Stimulated activated CD4-positive, alpha-beta T cell treated with anti-CD3 and anti-CD28 coated beads, TNF-alpha, amount 100 ng/mL, for 48 hours (primary cell): Measurements from ENCODE around the gene HS6ST3.

ENCODE experiments used
- DNase-seq, 3 donors: peaks; one replicate each; pipeline ENCODE4 v3.0.0-alpha.2; 2020; ENCODE audit warnings: low read depth in 3 of 3

The HS6ST3 gene

DNA sequence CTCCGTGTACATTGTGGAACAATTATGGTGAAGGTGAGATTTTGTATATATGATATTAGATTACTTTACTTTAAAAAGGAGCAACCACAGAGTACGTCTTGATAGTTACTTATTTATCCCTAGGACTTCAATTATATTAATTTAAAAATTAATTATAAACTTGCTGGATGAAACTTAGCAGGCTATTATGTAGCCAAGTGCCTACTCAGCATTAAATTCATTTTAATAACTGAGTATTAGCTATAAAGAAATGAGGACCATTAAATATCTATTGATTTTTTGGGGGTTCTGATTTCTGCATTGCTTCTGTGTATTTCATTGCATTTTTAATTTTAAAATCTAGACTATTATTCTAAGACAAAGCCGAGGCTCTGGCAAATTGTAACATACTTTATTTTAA, 109.4 kb downstream of the HS6ST3 start:
- no peak for DNase-seq

DNA sequence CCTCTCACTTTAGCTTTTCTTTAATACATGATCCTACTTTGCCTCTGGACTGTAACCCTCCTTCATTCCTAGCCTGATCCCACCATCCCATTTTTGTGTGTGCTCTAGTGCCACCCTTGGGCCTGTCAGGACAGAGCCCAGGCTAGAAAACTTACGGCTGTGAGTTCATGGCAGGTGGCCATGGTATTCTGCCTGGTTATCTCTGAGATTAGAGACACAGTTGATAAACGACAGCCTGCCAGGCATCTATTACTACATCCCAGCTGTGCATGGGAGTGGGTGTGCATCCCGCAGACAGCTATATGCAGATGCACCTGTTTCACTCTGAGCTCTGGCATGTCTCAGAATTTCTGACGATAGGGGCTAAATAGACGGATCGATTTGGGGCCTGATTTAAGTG, 110.9 kb downstream of the HS6ST3 start:
- DNase-seq: no peak

DNA sequence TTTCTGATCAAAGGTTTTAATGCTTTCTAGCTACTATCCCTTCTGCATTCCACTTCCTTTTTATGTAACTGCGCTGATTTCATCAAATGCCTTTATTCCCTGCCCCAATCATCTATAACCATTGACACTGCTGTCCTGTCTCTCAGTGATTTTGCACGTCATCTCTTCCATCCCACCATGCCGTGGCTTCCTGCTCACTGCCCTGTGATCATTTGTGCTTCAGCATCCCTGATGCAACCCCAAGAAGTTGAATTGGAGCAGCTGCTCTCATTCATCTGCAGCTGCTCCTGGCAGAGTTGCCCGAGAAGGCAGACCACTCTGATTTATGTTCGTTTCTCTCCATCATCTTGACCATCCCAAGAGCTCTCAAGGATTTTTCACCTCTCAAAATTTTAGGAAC, 112.4 kb downstream of the HS6ST3 start:
- no peak for DNase-seq

DNA sequence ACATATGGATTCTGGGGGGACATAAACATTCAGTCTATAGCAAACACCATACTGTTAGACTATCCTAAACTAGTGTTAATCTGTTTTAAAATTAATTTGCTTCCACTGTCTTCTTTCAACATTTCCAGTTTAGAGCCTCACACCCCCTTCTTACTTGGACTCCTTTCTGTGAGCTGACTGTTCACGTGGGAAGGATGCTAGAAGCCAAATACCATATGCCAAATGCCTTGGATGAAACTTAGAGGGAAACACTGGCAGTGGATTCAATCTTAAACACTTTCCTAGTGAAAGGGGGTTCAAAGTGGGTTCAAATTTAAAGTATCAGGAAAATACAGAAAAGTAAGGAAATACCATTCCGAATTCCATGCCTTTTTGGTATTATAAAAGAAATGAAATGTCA, 113.6 kb downstream of the HS6ST3 start:
- no peak for DNase-seq

DNA sequence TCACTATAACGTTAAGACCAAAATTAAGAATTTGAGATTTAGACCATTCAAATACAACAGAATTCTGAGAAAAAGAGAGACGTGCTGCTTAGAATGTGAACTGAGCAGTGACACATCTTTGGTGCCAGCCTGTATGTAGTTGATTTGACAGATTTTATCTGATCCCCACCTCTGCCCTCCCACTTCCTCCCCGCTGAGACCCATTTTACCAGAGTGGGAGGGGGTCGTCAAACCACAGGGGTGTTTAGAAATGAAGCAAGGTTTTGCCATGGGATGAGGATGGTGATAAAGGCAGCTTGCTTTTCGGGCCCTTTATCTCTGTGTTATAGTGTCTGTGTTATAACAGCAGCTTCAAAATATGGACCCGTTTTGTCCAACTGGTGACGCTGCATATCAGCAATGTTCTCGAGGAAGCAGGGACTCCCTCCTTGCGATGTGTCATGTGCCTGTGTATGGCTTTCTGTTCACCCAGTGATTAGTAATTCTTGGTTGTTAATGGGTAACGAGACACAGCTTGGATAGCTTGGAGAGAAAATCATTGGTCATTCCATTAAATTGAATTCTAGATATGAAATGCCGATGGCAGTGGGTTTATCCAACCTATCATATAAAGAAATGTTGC, 125.0 kb downstream of the HS6ST3 start:
- DNase-seq: no peak

DNA sequence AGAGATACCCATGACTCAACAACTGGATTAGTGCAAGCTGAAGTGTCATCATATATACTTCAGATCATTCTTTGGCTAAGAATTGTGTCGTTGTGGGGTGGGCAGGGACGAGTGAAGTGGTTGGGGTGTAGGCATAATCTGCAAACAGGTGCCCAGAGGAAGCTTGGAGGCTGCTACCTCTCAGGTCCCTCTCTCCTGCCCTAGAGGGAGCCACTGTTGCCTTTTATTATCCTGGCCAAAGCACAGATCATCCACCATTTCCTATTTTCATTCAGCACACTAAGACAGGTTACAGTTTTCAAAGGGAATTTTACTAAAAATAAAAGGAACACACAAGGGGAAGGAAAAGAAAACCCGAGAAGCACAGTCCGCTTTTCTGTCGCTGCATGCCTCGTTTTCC, 126.6 kb downstream of the HS6ST3 start:
- no peak for DNase-seq

DNA sequence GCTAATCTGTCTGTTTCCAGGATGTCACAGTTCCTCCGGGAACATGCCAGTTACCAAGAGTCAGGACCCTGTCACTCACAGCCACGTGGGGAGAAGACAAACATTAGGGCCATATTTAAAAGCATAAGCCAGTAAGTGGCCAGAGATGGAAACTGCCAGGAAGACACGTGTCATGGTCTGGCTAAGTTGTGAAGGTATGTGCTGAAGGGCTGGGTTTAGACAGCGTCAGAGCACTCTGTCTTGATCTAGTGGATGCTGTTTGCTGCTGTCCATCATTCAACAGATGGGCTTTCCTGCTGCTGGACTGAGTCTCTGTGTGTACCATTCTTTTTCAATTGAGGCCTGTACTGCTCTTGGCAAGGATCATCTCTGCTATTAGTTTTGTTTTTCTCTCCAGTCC, 128.6 kb downstream of the HS6ST3 start:
- DNase-seq: no peak

DNA sequence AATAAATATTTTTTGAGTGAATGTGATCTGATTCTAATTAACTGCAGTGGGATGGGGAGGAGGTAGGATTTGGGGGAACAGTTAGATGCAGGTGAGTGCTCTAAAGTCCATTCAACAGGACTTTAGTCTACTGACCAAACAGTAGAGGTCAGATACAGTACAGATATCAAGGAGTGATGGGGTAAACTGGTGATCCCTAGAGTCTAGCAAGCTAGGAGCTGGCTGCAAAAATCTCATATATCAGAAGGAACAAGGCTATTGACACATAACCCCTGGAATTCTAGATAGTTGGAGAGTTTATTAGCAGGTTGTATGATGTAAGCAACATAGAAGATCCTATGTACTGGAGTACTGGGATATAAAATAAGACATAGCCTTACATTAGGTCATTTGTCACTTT, 131.6 kb downstream of the HS6ST3 start:
- no peak for DNase-seq

DNA sequence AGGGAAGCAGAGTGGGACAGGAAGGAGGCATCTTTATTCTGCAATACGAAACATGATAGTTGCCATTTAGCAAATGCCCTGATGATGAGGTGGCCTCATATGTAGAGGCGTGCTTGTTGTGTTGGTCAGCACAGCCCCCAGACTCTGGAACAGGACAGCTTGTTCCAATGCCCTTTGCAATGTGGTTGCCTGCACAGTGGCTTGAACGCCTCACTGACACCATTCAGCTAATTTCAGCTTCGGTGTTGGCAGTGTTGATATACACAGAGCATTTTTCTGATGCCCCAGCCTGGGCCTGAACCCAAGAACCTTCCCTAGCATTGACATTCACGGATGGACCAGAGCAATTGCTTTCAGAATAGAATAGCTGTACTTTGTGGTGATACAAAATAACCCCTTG, 133.3 kb downstream of the HS6ST3 start:
- DNase-seq: no peak

DNA sequence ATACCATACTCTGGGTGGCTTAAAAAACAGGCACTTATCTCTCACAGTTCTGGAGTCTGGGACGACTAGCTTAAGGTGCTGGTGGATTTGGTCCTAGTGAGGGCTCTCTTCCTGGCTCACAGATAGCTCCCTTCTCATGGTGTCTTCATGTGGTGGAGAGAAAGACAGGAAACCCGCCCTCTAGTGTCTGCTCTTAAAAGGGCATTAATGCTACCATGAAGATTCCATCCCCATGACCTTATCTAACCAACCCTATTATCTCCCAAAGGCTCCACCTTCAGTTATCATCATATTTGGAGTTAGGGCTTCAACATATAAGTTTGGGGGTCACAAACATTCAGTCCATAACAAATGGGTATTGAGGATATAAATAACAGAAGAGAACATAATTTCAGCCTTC, 139.4 kb downstream of the HS6ST3 start:
- DNase-seq: no peak

DNA sequence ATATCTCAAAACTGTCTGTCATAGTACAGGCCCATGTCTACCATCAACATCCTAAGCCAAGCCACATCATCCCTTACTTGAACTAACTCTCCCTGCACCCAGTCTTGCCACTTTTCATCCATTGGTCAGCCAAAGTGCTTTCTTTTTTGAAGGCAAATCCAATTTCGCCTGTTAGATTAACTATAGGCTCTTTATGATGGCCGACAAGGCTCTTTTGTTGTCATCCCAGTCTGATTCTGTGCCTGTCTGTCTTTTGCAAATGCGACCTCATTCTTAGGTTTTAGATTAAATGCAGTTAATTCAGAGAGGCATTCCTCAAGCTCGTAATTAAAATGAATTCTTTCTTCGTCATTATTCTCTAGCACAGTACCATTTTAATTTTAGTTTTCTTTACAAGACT, 148.3 kb downstream of the HS6ST3 start:
- no peak for DNase-seq

DNA sequence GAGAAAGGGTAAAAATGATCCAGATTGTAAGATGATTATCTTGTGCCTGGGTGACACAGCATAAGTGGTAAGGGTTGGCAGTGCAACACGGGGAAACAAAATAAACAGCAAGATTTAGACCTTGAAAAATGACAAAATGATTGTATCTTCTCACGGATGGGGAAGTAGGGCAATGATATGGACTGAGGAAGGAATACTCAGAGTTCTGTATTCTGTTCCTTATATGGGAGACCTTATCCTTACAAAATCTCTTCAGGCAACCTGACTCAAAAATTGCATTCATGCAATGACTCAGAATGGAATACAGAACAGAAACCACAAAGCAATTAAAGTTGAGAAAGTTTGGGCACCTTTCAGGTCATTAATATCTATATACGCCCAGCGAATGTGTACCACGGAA, 149.0 kb downstream of the HS6ST3 start:
- no peak for DNase-seq

DNA sequence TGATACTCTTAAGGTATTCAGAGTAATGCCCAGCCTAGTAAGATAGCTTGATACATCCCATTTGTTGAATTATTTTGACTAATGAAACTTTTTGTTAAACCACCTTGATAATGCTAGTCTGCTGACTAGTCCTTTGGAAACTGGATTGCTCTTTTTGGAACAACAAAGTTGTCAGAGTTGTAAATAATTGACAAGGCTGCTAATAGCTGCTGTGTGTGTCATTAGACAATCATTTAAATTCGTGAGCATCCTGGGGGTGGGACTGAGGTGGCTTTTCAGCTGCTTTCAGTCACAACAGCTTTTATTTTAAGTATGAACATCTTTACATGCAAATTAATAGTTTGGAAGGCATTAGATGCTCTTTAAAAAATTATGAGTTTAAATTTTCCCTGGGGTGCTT, 153.5 kb downstream of the HS6ST3 start:
- no peak for DNase-seq

DNA sequence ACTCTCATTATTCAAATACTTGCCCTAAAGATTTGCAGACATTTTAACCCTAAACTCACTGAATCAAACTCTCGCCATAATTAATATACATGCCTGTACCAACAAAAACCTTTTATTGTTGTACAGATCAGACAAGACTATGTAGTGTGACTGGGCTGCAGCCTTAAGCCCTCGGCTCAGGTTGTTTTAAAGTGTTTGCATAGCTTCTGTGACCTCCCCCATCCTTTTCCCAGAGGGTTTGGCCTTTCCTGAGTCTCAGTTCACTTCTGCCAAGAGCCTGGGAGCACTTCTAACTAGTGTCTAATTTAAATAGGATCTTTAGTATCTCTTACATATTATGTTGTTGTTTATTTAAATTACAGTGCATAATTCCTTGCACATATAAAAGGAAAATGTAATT, 158.2 kb downstream of the HS6ST3 start:
- DNase-seq: no peak

DNA sequence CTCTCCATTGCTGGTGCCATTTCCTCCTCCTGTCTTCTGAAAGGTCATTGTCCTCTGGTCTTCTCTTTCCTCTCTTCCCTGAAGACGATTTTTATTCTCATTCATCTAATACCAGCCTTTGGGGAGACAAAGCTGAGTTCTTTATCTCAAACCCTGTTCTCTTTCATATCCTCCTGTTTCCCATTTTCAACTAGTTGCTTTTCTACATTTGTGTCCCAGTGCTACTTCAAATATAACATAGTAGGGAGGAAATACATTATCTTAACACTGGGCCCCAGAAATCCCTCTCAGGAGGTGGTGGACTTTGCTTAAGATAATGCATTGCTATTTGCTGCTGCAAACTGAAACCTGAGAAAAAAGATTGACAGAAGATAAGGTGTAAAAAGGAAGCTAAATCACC, 159.1 kb downstream of the HS6ST3 start:
- DNase-seq: no peak

DNA sequence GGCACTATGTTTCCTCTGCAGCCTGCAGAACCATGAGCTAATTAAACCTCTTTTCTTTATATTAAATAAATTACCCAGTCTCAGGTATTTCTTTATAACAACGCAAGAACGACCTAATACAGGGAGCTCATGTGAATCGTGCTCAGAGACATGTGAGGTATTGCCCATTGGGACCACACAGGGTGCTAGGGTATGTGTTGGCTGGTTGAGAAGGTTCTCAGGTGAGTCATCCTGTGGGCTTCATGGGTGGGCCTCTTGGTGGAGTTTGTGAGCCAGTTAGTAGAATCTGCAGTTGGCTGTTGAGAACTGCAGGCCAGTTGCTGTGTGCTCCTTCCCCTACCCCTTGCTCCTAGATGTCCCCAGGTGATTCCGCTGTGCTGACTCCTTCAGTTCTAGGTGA, 163.0 kb downstream of the HS6ST3 start:
- DNase-seq: no peak

DNA sequence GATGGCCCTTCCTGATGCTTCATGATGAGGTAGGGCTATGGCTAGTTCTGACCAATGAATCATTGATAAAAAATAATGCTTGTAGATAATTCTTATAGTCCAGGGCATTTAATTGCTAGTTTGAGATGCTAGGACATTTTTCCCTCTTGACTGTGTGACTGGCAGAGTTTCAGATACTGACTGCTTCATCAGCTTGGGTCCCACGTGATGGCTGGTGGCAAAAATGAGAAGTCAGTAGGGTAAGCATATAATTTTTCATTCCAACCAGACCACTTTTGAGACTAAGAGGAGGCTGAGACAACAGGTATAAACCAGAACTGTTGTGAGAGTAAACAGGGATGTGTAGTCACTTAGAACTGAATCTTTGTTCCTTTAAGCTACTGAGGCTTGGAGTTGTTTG, 183.3 kb downstream of the HS6ST3 start:
- DNase-seq: no peak

DNA sequence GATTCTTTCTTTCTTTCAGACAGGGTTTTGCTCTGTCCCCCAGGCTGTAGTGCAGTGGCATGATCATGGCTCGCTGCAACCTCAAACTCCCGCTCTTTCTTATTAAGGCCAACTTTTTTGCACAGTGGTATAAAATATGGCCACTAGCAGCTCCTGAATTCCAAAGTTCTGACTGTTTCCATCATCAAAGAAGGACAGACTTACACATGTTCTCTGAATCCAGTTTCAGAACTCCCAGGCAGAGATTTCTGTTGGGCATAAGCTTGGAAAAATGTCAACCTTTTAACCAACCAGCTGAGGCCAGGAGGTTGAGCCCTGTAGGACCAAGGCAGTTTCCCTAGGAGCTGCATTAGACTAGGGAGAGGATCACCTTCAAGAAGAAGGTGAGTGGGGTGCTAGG, 184.1 kb downstream of the HS6ST3 start:
- DNase-seq: no peak

DNA sequence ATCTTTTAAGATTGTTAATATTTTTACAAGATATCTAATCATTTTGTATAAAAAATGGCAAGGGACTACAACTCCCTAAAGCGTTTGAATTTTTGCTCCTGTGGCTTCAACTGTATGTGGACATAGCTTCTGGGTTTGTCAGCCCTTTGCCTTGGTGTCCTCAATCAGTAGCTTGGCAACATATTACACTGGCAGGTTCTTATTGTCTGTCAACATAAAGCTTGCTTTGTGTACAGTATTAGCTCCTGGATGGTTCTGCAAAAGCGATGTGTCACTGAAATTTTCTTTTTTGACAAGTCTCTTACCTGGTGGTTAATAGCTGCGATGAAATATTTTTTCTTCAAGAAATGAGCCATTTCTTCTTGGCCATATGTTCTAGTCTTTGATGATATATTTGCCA, 190.0 kb downstream of the HS6ST3 start:
- DNase-seq: no peak

DNA sequence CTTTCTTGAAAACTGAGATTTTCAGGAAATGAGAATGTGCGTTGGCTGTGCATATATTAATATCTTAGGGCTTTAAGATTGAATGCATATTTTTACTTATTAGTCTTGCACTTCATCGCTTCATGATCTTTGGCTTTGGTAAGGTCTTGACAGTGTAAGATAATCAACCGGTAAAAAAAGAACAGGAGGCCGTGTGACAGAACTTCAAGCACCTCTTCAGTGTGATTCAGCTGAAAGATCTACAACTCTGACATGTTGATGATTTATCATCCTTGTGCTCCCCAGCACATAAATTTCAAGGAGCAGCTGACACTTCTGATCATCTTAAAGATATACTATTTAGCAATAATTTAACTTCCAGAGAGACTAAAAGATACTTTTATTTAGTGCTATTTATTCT, 195.1 kb downstream of the HS6ST3 start:
- DNase-seq: no peak

DNA sequence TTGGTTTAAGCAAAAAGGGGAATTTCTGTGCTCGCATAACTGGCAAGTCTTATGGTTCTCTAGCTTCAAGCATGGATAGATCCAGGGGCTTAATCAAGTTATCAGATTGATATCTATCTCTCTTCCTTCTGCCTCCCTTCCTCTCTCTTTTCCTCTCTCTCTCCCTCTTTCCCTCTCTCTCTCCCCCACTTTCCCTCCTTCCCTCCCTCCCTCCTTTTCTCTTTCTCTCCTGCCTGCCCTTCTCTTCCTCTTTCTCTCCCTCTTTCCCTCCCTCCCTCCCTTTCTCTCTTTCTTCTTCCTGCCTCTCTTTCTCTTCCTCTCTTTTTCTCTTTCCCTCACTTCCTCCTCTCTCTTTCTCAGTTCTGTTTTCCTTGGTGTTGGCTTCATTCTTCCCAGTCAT, 195.8 kb downstream of the HS6ST3 start:
- DNase-seq: no peak

DNA sequence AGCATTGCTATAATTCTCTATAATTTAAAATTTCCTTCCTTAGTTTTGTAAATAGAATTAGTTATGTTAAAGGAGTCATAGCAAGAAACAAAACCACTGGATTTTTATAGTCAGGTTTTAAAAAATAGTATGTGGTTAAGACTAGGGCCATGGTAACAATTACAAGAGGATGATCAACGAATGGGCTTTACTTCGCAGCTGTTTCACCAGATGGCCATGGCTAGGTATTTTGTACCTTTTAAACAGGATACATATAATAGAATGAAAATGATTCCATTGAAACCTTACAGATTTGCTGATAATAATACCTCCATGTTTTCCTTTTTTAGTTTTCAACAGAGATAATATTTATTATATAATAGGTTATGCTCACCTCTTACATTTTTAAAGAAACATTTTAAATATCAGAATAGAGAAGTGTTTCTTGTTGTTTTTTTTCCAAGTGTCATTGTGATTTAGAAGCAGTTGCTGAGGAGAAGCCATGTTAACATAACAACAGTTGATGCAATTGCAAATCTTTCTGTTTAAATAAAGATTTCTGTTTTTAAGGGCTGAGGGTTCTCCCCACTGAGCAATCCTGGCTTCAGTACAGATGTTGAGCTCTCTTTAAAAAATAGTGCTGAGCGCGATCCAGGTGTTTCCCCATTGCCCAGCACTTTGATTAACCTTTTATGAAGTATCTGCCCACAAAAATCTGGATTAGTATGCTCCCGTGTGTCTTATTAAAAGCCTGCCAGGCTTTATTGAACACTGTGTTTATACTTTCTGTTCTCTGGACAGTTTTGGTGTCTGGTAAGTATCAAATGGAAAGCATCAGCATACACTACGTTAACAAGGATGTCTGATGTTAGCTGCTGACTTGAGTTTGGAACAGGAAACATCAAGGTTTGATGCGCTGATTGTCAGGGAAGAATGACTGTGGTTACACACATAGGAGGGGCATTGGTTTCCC, 205.3 kb downstream of the HS6ST3 start:
- no peak for DNase-seq

DNA sequence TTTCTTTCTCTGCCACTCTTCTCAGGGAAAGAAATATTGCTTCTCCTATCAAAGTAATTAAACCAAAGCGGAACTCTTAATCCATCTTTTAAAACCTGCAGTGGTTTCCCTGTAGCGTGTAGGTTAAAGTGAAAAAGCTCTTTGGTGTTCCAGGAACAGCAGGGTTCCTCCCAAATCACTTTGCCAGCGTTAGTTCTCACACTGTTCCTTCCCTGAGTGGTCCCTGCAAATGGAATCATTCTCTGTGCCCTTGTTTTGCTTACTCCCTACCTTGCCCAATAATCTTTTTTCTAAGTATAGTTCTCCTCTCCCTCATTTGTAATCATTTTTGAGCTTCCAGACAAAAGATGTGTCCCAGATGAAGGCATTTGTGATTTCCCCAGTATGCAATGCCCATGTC, 207.5 kb downstream of the HS6ST3 start:
- DNase-seq: no peak

DNA sequence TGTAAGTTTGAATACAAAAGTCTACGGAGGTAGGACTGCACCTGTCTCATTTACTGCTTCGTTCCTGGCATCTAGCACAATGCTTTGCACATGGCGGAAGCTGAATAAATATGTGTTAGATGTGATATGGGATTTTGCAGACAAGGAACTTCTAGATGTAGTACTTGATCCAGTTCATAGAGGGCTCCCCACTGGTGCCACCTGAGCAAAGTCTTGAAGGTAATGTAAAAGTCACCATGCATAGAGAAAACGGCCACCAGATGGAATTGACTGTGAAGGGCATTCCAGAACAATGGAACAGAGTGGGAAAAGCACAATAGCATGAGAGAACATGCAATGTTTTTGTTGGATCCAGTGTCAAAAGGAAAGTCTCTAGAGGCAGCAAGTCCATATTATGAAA, 209.3 kb downstream of the HS6ST3 start:
- no peak for DNase-seq
